ENCODE measurements around the gene DOCK2. TPM values are rescaled to one million over a fixed set of nuclear protein-coding genes. Genes with fewer than 3 reads are reported as not detected.

The DOCK2 gene
- total and polyA plus RNA-seq, 2 of the 8 experiments (the other 6 are each of a cell fraction or from before 2014, with no cell fraction given) = 3.9 to 5.7 TPM

- H4K5ac ChIP-seq (ENCODE audit: insufficient read length, low read depth, low read length) = no peak overlapping the region
- H3K9ac ChIP-seq (replicated peaks in 1 of 4; ENCODE audit: extremely low read depth in 1 of 4, low read depth in 3 of 4, low read length in 3 of 4) = no peak overlapping the region
- H2BK12ac ChIP-seq (ENCODE audit: low read depth, low read length) = no peak overlapping the region
- peaks cover 0 to 52% (median 21%) of the 10 kb centered on the region in 4 experiments; a peak in 6 of 7 replicates for H3K27me3 ChIP-seq (replicated peaks in 1 of 4; ENCODE audit: control insufficient read depth in 3 of 4, extremely low read depth in 1 of 4, insufficient read depth in 3 of 4, low read length in 3 of 4)
- H3K79me1 ChIP-seq (ENCODE audit: low read depth, low read length) = no peaks in the 10 kb centered on the region
- H2BK5ac ChIP-seq (ENCODE audit: low read depth, low read length) = no peak overlapping the region
- H3K56ac ChIP-seq (replicated peaks; ENCODE audit: insufficient read length, low read depth, low read length) = no peak overlapping the region
- no peak overlapping the region for H4K8ac ChIP-seq (ENCODE audit: extremely low read depth, insufficient read depth, low read length)
- H2AK5ac ChIP-seq (ENCODE audit: low read depth, low read length) = no peak overlapping the region
- ChIA-PET CTCF (ENCODE audit: partially characterized antibody) (interaction anchor here (16.0 kb wide), 1 partner anchor 75 kb away, joined by 217 read pairs; no protein-coding TSS in a partner anchor), POLR2A (ENCODE audit: partially characterized antibody) (no interaction called here)
- no peak overlapping the region for H3K27ac ChIP-seq (ENCODE audit: low read depth, low read length)
- H3K79me2 ChIP-seq (ENCODE audit: control insufficient read depth in 1 of 2, insufficient read depth in 2 of 2, low read length in 2 of 2) = no peaks in the 10 kb centered on the region
- no peak overlapping the region for H2AFZ ChIP-seq (ENCODE audit: low read length)
- H3K4me1 ChIP-seq (replicated peaks in 1 of 4; ENCODE audit: control insufficient read depth in 3 of 4, insufficient read depth in 4 of 4, low read length in 3 of 4) = peaks cover 0 to 9% (median 3%) of the 10 kb centered on the region in 4 experiments; a peak in 4 of 7 replicates
- H3K18ac ChIP-seq (ENCODE audit: extremely low read depth, low read length) = no peak overlapping the region
- 79% methylated on average over 2 of the region's 2 CpGs; no CpG with 5 or more reads in 1 of the 2 experiments for WGBS, 2 experiments (ENCODE audit: extremely low coverage in 1 of 2, insufficient coverage in 1 of 2, insufficient read length in 1 of 2, insufficient replicate concordance in 2 of 2, low coverage in 1 of 2, low lambda C conversion rate in 2 of 2, missing lambda C conversion rate in 1 of 2)
- H3K23me2 ChIP-seq (ENCODE audit: low read depth, low read length) = no peaks in the 10 kb centered on the region
- no peak overlapping the region for H3K4me2 ChIP-seq (ENCODE audit: insufficient read depth in 1 of 2, low read depth in 2 of 2, low read length in 2 of 2)
- H3K23ac ChIP-seq (ENCODE audit: insufficient read length) = no peak overlapping the region
- no peak overlapping the region for H2BK15ac ChIP-seq (ENCODE audit: low read length)
- H2BK20ac ChIP-seq (ENCODE audit: low read length) = no peak overlapping the region
- FAIRE-seq = no peak
- H4K91ac ChIP-seq (replicated peaks; ENCODE audit: insufficient read length, low read length) = no peak overlapping the region
- H2BK120ac ChIP-seq (replicated peaks; ENCODE audit: low read depth, low read length) = no peak overlapping the region
- peak in 1 of 2 experiments; percentile 27 for DNase-seq (ENCODE audit: low read depth in 1 of 2, low spot score in 2 of 2)
- no peak overlapping the region for H3K4me3 ChIP-seq (ENCODE audit: extremely low read depth in 1 of 4, insufficient read depth in 2 of 4, low read depth in 3 of 4, low read length in 4 of 4)
- no peak overlapping the region for H3K14ac ChIP-seq (ENCODE audit: insufficient read length)
- no peaks in the 10 kb centered on the region for H3K9me3 ChIP-seq (ENCODE audit: insufficient read depth in 2 of 2, low read depth in 1 of 2, low read length in 1 of 2)
- no peaks in the 10 kb centered on the region for H3K36me3 ChIP-seq (ENCODE audit: control insufficient read depth in 2 of 4, insufficient read depth in 4 of 4, low read length in 3 of 4)
- no peaks in the 10 kb centered on the region for H4K20me1 ChIP-seq (replicated peaks in 1 of 2; ENCODE audit: control insufficient read depth in 1 of 2, insufficient read depth in 2 of 2, low read length in 2 of 2)
- H3K4ac ChIP-seq (replicated peaks; ENCODE audit: insufficient read length, low read depth, low read length) = no peak overlapping the region
- TF ChIP-seq GTF2F1 (IDR thresholded peaks at IDR 0.05; ENCODE audit: borderline replicate concordance, low read depth, low read length) (no peak), HDAC6 (IDR thresholded peaks at IDR 0.05; ENCODE audit: low read depth, low read length) (no peak), CREB1 (IDR thresholded peaks at IDR 0.05) (no peak), TAF7 (optimal IDR thresholded peaks at IDR 0.05; ENCODE audit: borderline replicate concordance, low read depth, low read length) (no peak), SP2 (IDR thresholded peaks at IDR 0.05; ENCODE audit: low read length) (no peak), EP300 (IDR thresholded peaks at IDR 0.05; ENCODE audit: borderline replicate concordance in 1 of 2, low read depth in 2 of 2, low read length in 2 of 2) (no peak), CTCF (IDR thresholded peaks at IDR 0.05; ENCODE audit: control extremely low read depth in 1 of 3, insufficient read depth in 1 of 3, low read depth in 1 of 3, low read length in 3 of 3) (no peak), RBBP5 (IDR thresholded peaks at IDR 0.05; ENCODE audit: borderline replicate concordance, low read depth, low read length) (no peak), CTBP2 (IDR thresholded peaks at IDR 0.05; ENCODE audit: borderline replicate concordance, insufficient read depth, insufficient read length, low read length) (no peak), BRCA1 (IDR thresholded peaks at IDR 0.05; ENCODE audit: low read depth, low read length) (no peak), SIX5 (IDR thresholded peaks at IDR 0.05; ENCODE audit: low read depth, low read length) (no peak), POLR2AphosphoS5 (IDR thresholded peaks at IDR 0.05; ENCODE audit: low read depth, low read length) (no peak)
Measured at GRCh38 chr5:170107674-170108073, 470.6 kb downstream of the DOCK2 start.
